Measurements from ENCODE around the gene AGER. TPM values are rescaled to one million over a fixed set of nuclear protein-coding genes. Genes with fewer than 3 reads are reported as not detected.

The AGER gene
- total RNA-seq, 1 donor from 2014 or later, result 4.1 TPM

DNA sequence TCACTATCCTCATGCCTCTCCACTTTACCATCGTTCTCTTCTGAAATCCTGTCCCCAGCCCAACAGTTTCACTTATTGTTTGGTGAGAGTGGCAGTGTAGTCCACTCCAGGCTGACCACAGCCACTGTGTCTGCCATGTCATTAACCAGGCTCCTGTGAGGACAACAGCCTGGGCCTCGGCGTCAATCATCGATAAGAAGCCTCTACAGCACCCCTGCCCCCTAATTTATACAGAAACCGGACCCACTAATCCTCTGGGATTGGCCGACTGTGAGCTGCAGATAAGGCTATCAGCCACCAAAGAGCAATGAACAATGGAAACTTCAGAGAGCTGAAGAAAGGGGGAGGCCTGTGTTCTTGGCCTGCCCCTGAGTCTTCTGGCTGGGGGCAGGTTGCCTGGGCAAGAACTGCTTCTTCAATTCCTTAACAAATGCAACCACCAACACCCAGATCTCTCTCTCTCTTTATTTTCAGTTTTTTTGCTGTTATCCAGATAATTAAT lies 16.2 kb downstream of the AGER start:
- Mint-ChIP-seq H3K9me3 (ENCODE audit: unreplicated experiment) (no peaks in the 10 kb centered on the region), H3K4me1 (ENCODE audit: unreplicated experiment) (peaks cover 6% of the 10 kb centered on the region), H3K4me3 (ENCODE audit: unreplicated experiment) (no peak overlapping the region), H3K27me3 (ENCODE audit: unreplicated experiment) (no peaks in the 10 kb centered on the region), H3K27ac (ENCODE audit: unreplicated experiment) (peak overlapping the region; percentile 35), H3K36me3 (ENCODE audit: unreplicated experiment) (peaks cover 46% of the 10 kb centered on the region)
- TF ChIP-seq, protein P1, sequence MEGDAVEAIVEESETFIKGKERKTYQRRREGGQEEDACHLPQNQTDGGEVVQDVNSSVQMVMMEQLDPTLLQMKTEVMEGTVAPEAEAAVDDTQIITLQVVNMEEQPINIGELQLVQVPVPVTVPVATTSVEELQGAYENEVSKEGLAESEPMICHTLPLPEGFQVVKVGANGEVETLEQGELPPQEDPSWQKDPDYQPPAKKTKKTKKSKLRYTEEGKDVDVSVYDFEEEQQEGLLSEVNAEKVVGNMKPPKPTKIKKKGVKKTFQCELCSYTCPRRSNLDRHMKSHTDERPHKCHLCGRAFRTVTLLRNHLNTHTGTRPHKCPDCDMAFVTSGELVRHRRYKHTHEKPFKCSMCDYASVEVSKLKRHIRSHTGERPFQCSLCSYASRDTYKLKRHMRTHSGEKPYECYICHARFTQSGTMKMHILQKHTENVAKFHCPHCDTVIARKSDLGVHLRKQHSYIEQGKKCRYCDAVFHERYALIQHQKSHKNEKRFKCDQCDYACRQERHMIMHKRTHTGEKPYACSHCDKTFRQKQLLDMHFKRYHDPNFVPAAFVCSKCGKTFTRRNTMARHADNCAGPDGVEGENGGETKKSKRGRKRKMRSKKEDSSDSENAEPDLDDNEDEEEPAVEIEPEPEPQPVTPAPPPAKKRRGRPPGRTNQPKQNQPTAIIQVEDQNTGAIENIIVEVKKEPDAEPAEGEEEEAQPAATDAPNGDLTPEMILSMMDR (IDR thresholded peaks at IDR 0.05), result no peak
- DNase-seq (ENCODE audit: extremely low spot score, unreplicated experiment), result no peak

DNA sequence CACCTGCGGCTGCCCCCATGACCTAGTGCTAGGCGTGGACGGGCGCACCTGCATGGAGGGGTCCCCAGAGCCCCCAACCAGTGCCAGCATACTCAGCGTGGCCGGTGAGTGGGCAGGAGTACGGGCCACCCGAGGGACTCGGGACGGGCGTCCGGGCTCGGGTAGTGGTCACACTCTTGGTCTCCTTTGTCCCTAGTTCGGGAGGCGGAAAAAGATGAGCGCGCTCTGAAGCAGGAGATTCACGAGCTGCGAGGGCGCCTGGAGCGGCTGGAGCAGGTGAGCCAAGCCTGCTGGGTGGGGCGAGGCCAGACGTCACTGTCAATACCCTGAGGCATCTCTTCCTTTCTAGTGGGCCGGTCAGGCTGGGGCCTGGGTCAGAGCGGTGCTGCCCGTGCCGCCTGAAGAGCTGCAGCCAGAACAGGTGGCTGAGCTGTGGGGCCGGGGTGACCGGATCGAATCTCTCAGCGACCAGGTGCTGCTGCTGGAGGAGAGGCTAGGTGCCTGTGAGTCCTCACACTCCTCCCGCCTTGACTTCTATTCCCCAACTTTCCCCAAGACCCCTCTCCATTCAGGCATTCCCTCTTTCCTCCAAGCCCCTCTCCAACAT lies 16.8 kb downstream of the AGER start:
- Mint-ChIP-seq H3K36me3 (ENCODE audit: unreplicated experiment) (peaks cover 49% of the 10 kb centered on the region), H3K27me3 (ENCODE audit: unreplicated experiment) (no peaks in the 10 kb centered on the region), H3K4me3 (ENCODE audit: unreplicated experiment) (no peak overlapping the region), H3K4me1 (ENCODE audit: unreplicated experiment) (peaks cover 3% of the 10 kb centered on the region), H3K27ac (ENCODE audit: unreplicated experiment) (peak overlapping the region; percentile 35), H3K9me3 (ENCODE audit: unreplicated experiment) (no peaks in the 10 kb centered on the region)
- no peak for DNase-seq (ENCODE audit: extremely low spot score, unreplicated experiment)
- TF ChIP-seq, protein P1 (IDR thresholded peaks at IDR 0.05), result no peak

DNA sequence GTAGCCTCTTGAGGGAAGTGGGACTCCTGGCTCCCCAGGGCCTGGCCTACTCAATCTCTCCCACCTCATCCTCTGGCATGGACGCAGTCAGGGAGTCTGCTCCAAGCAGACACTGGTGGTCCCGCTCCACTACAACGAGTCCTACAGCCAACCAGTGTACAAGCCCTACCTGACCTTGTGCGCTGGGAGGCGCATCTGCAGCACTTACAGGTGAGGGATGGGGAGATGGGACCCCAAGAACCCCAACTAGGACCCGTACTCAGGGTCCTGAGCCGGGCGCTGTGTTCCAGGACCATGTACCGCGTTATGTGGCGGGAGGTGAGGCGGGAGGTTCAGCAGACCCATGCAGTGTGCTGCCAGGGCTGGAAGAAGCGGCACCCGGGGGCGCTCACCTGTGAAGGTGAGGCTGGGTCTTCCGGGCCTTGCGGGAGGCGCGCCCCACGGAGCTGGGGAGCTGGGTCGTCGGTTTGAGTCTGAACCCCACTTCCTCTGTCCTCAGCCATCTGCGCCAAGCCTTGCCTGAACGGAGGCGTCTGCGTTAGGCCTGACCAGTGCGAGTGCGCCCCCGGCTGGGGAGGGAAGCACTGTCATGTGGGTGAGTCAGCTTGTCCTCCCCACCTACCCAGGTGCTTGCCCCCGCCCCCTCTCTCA lies 17.5 kb downstream of the AGER start:
- Mint-ChIP-seq H3K27ac (ENCODE audit: unreplicated experiment) (no peak overlapping the region), H3K27me3 (ENCODE audit: unreplicated experiment) (no peaks in the 10 kb centered on the region), H3K4me1 (ENCODE audit: unreplicated experiment) (peaks cover 3% of the 10 kb centered on the region), H3K9me3 (ENCODE audit: unreplicated experiment) (no peaks in the 10 kb centered on the region), H3K4me3 (ENCODE audit: unreplicated experiment) (no peak overlapping the region), H3K36me3 (ENCODE audit: unreplicated experiment) (peaks cover 49% of the 10 kb centered on the region)
- TF ChIP-seq, protein P1 (IDR thresholded peaks at IDR 0.05), result no peak
- no peak for DNase-seq (ENCODE audit: extremely low spot score, unreplicated experiment)

DNA sequence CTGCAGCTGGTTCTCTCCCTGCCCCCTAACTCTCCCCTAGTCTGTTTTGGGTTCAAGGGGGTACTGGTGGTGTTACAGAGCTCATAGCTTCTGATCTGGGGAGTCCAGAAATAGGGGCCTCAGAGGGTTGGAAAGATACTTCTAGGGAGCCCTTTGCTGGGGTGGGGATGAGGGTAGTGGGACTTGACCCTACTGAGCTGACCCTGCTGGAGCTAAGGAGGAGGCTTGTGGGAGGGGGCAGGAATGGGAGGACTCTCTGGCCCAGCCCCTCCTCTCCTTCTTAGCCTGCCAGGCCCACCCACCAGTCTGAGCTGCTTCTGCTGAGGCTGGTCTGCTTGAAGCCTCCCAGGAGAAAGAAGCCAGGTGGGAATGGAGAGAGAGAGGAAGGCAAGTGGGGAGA lies 19.8 kb downstream of the AGER start, which contains the start of gene EGFL8:
EGFL8 (plus strand) TSS at position 301 of the 400 bp plus-strand sequence. CDS start 1,571 bp downstream, outside the sequence.
- H3K27ac Mint-ChIP-seq (ENCODE audit: unreplicated experiment), result no peak within 1 kb of the TSS

More for the DNA sequence above, 19.8 kb downstream of the AGER start, which contains the start of gene EGFL8:
- Mint-ChIP-seq H3K4me1 (ENCODE audit: unreplicated experiment) (peaks cover 3% of the 10 kb centered on the region), H3K36me3 (ENCODE audit: unreplicated experiment) (peaks cover 31% of the 10 kb centered on the region), H3K9me3 (ENCODE audit: unreplicated experiment) (no peaks in the 10 kb centered on the region), H3K27me3 (ENCODE audit: unreplicated experiment) (no peaks in the 10 kb centered on the region), H3K4me3 (ENCODE audit: unreplicated experiment) (no peak within 1 kb of the TSS)
- TF ChIP-seq, protein P1 (IDR thresholded peaks at IDR 0.05), result no peak
- DNase-seq (ENCODE audit: extremely low spot score, unreplicated experiment), result no peak

Data from osteocyte (in vitro differentiated cells).